GM10248 (cell line): ENCODE results near the gene VEGFD.
"Not testable (repeated sequence)": the region's sequence is repeated elsewhere in the genome, so short reads cannot be mapped to it uniquely, and the experiment has no call there.

Experiments
- CTCF ChIA-PET: fragments of 300-600 bp; sonication (Branson Sonifier 250); formaldehyde crosslinking; extraction: SDS; loops from one replicate; lab custom pipeline; 2021; ENCODE audit warnings: antibody characterized with exemption; lab: Yijun Ruan, JAX
- POLR2A ChIA-PET: fragments of 350-650 bp; sonication (Branson Sonifier 250); formaldehyde crosslinking; extraction: SDS; loops from one replicate; lab custom pipeline; 2020; ENCODE audit warnings: antibody characterized with exemption; lab: Yijun Ruan, JAX
- DNase-seq: peaks from one replicate; pipeline ENCODE4 v3.0.0; 2012; ENCODE audit errors: extremely low spot score
- CTCF ChIP-seq: IDR thresholded peaks from 2 replicates; pipeline ENCODE4 v1.5.1; 2012; ENCODE audit warnings: mild to moderate bottlenecking, low read depth; ENCODE audit errors: extremely low read depth, missing control alignments, control extremely low read depth

Gene VEGFD

GRCh38 chrX:15310117-15310516, 74.1 kb downstream of the VEGFD start:
- no peak for DNase-seq
- ChIA-PET CTCF (no interaction called here), POLR2A (no interaction called here)
- no peak for TF ChIP-seq CTCF

- DNase-seq, CTCF ChIA-PET, POLR2A ChIA-PET: not testable (repeated sequence)
Measured at GRCh38 chrX:15305899-15306298, 78.3 kb downstream of the VEGFD start.

GRCh38 chrX:15301924-15302323, 82.3 kb downstream of the VEGFD start:
- ChIA-PET POLR2A (no interaction called here), CTCF (interaction anchor here (1.3 kb wide), 1 partner anchor 10 kb away, joined by 4 read pairs; no protein-coding TSS in a partner anchor)
- DNase-seq: no peak
- TF ChIP-seq CTCF: no peak

GRCh38 chrX:15299941-15300851, 84.0 kb downstream of the VEGFD start:
- peak; percentile 17 for TF ChIP-seq CTCF
- ChIA-PET POLR2A (no interaction called here), CTCF (interaction anchor here (0.8 to 1.9 kb wide), 6 partner anchors 8 to 167 kb away, joined by 3 to 11 read pairs (median 4); no protein-coding TSS in a partner anchor)
- no peak for DNase-seq

GRCh38 chrX:15298780-15299179, 85.4 kb downstream of the VEGFD start:
- no peak for DNase-seq
- ChIA-PET CTCF (no interaction called here), POLR2A (no interaction called here)
- no peak for TF ChIP-seq CTCF

- ChIA-PET POLR2A (no interaction called here), CTCF (interaction anchor here (1.0 kb wide), 1 partner anchor 65 kb away, joined by 3 read pairs; no protein-coding TSS in a partner anchor)
- no peak for TF ChIP-seq CTCF
- no peak for DNase-seq
Measured at GRCh38 chrX:15298201-15298600, 86.0 kb downstream of the VEGFD start.
